ENCODE data around the gene METTL6. TPM values are rescaled to one million over a fixed set of nuclear protein-coding genes. Genes with fewer than 3 reads are reported as not detected.

The METTL6 gene
- total RNA-seq, 4 donors from 2014 or later, result 6.8 to 22.0 (median 7.8) TPM

GRCh38 chr3:15384510-15385237, 42.7 kb downstream of the METTL6 start:
- ATAC-seq, result no peak
- Histone ChIP-seq H3K4me3 (no peak overlapping the region), H3K27ac (no peak overlapping the region), H3K27me3 (no peaks in the 10 kb centered on the region), H3K36me3 (no peaks in the 10 kb centered on the region), H3K9me3 (no peaks in the 10 kb centered on the region), H3K4me1 (peaks cover 0 to 4% of the 10 kb centered on the region in 2 donors)
- in situ Hi-C loops (cut with MboI; ENCODE audit: low sequenced_read_pairs in 4 of 4), result loop anchor here (5.0 to 10.0 kb wide), 4 partner anchors 50 to 122 kb away; partner anchors contain the start of gene SH3BP5 (in 1 of the 4)
- intact Hi-C loops (cut with DNase I; ENCODE audit: low total_unique reads), result no loop called here
- no peak for DNase-seq
- TF ChIP-seq CTCF (IDR thresholded peaks at IDR 0.05 in 4 of 5, conservative IDR thresholded peaks at IDR 0.05 in 1 of 5) (no peak), POLR2A (IDR thresholded peaks at IDR 0.05) (no peak)

- TF ChIP-seq POLR2A (IDR thresholded peaks at IDR 0.05), result no peak
- no peaks in the 10 kb centered on the region for H3K27me3 ChIP-seq
- no peak overlapping the region for H3K27ac ChIP-seq
- H3K4me3 ChIP-seq, result no peak overlapping the region
- no peaks in the 10 kb centered on the region for H3K9me3 ChIP-seq
- no peak for DNase-seq
- H3K4me1 ChIP-seq, result peaks cover 0 to 7% of the 10 kb centered on the region in 2 donors
- ATAC-seq, result no peak
- intact Hi-C loops (cut with DNase I; ENCODE audit: low total_unique reads) (no loop called here), in situ Hi-C loops (cut with MboI; ENCODE audit: low sequenced_read_pairs in 4 of 4) (loop anchor here (5.0 to 10.0 kb wide), 4 partner anchors 48 to 120 kb away; partner anchors contain the start of gene SH3BP5 (in 1 of the 4))
- no peaks in the 10 kb centered on the region for H3K36me3 ChIP-seq
Measured at GRCh38 chr3:15382405-15382923, 44.9 kb downstream of the METTL6 start.

GRCh38 chr3:15380980-15381890, 46.1 kb downstream of the METTL6 start:
- no peak for DNase-seq
- intact Hi-C loops (cut with DNase I; ENCODE audit: low total_unique reads) (no loop called here), in situ Hi-C loops (cut with MboI; ENCODE audit: low sequenced_read_pairs in 4 of 4) (loop anchor here (5.0 to 10.0 kb wide), 4 partner anchors 46 to 119 kb away; partner anchors contain the start of gene SH3BP5 (in 1 of the 4))
- Histone ChIP-seq H3K4me1 (peaks cover 0 to 4% of the 10 kb centered on the region in 2 donors), H3K27me3 (no peaks in the 10 kb centered on the region), H3K27ac (no peak overlapping the region), H3K4me3 (no peak overlapping the region), H3K36me3 (no peaks in the 10 kb centered on the region), H3K9me3 (no peaks in the 10 kb centered on the region)
- TF ChIP-seq POLR2A (IDR thresholded peaks at IDR 0.05), result no peak
- no peak for TF ChIP-seq CTCF (IDR thresholded peaks at IDR 0.05 in 4 of 5, conservative IDR thresholded peaks at IDR 0.05 in 1 of 5)
- ATAC-seq, result no peak

- in situ Hi-C loops (cut with MboI; ENCODE audit: low sequenced_read_pairs in 4 of 4), result loop anchor here in 1 of 4 donors (5.0 kb wide), 1 partner anchor 41 kb away; no protein-coding TSS in a partner anchor
- H3K9me3 ChIP-seq, result no peaks in the 10 kb centered on the region
- no peaks in the 10 kb centered on the region for H3K27me3 ChIP-seq
- H3K4me3 ChIP-seq, result peak overlapping the region in 3 of 4 donors; percentile 24 to 37 (median 27)
- peak overlapping the region; percentile 57 to 74 (median 66) for H3K27ac ChIP-seq
- TF ChIP-seq CTCF (IDR thresholded peaks at IDR 0.05 in 4 of 5, conservative IDR thresholded peaks at IDR 0.05 in 1 of 5) (peak; percentile 88 to 94 (median 91)), POLR2A (IDR thresholded peaks at IDR 0.05) (no peak)
- intact Hi-C loops (cut with DNase I; ENCODE audit: low total_unique reads), result loop anchor here (1.0 to 2.0 kb wide), 5 partner anchors 33 to 275 kb away; partner anchors contain the start of genes CAPN7 and SH3BP5
- H3K36me3 ChIP-seq, result no peaks in the 10 kb centered on the region
- peak; percentile 92 to 95 for DNase-seq
- peak; percentile 98 to 99 for ATAC-seq
- H3K4me1 ChIP-seq, result peaks cover 0 to 4% of the 10 kb centered on the region in 2 donors
Measured at GRCh38 chr3:15377961-15378791, 49.2 kb downstream of the METTL6 start.
